ENCODE data around the gene MSH5. TPM values are rescaled to one million over a fixed set of nuclear protein-coding genes. Genes with fewer than 3 reads are reported as not detected.
A peak's percentile ranks its signal among the peaks of the same experiment; 100 is the strongest.

Gene MSH5
- total and polyA plus RNA-seq, 2 of the 13 experiments (the other 11 are each of a cell fraction or from before 2014, with no cell fraction given): 10.2 to 38.7 TPM

DNA sequence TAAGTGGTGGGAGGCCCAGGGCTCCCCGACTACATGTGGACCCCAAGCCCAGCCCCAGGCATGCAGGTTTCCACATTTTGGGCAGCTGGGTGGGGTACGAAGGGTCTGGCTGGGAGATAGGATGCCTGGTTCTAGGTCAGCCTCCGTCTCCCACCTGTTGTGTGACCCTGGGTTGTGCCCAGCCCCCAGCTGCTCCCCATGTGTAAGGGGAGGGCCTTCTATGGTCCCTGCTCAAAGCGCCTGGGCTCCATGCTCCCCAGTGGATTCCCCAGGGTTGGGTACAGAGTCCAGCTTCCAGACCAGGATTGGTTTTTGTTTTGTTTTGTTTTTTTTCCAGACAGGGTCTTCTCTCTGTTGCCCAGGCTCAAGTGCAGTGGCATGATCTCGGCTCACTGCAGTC lies 38.4 kb downstream of the MSH5 start (continued):
- TF ChIP-seq, protein P1, sequence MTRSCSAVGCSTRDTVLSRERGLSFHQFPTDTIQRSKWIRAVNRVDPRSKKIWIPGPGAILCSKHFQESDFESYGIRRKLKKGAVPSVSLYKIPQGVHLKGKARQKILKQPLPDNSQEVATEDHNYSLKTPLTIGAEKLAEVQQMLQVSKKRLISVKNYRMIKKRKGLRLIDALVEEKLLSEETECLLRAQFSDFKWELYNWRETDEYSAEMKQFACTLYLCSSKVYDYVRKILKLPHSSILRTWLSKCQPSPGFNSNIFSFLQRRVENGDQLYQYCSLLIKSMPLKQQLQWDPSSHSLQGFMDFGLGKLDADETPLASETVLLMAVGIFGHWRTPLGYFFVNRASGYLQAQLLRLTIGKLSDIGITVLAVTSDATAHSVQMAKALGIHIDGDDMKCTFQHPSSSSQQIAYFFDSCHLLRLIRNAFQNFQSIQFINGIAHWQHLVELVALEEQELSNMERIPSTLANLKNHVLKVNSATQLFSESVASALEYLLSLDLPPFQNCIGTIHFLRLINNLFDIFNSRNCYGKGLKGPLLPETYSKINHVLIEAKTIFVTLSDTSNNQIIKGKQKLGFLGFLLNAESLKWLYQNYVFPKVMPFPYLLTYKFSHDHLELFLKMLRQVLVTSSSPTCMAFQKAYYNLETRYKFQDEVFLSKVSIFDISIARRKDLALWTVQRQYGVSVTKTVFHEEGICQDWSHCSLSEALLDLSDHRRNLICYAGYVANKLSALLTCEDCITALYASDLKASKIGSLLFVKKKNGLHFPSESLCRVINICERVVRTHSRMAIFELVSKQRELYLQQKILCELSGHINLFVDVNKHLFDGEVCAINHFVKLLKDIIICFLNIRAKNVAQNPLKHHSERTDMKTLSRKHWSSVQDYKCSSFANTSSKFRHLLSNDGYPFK (CRISPR knock-in tag; IDR thresholded peaks at IDR 0.05; ENCODE audit: borderline replicate concordance): no peak
- TF ChIP-seq HNF4A (CRISPR knock-in tag; IDR thresholded peaks at IDR 0.05): peak; percentile 76
- TF ChIP-seq, protein P2, sequence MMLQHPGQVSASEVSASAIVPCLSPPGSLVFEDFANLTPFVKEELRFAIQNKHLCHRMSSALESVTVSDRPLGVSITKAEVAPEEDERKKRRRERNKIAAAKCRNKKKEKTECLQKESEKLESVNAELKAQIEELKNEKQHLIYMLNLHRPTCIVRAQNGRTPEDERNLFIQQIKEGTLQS (CRISPR knock-in tag; IDR thresholded peaks at IDR 0.05): no peak
- peak; percentile 25; the same call in 1 of the 2 replicates for TF ChIP-seq NFKB2 (CRISPR knock-in tag; IDR thresholded peaks at IDR 0.05; ENCODE audit: borderline replicate concordance)
- TF ChIP-seq DNMT3B (CRISPR knock-in tag; conservative IDR thresholded peaks at IDR 0.05): no peak
- TF ChIP-seq, protein P3, sequence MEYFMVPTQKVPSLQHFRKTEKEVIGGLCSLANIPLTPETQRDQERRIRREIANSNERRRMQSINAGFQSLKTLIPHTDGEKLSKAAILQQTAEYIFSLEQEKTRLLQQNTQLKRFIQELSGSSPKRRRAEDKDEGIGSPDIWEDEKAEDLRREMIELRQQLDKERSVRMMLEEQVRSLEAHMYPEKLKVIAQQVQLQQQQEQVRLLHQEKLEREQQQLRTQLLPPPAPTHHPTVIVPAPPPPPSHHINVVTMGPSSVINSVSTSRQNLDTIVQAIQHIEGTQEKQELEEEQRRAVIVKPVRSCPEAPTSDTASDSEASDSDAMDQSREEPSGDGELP (IDR thresholded peaks at IDR 0.05; ENCODE audit: borderline replicate concordance, low read depth): peak; percentile 72; the same call in 1 of the 2 replicates
- no peak for TF ChIP-seq PHF8 (CRISPR knock-in tag; IDR thresholded peaks at IDR 0.05)
- no peak; the same call in 1 of the 2 replicates for TF ChIP-seq SOX5 (CRISPR knock-in tag; IDR thresholded peaks at IDR 0.05; ENCODE audit: borderline replicate concordance)
- TF ChIP-seq, protein P4, sequence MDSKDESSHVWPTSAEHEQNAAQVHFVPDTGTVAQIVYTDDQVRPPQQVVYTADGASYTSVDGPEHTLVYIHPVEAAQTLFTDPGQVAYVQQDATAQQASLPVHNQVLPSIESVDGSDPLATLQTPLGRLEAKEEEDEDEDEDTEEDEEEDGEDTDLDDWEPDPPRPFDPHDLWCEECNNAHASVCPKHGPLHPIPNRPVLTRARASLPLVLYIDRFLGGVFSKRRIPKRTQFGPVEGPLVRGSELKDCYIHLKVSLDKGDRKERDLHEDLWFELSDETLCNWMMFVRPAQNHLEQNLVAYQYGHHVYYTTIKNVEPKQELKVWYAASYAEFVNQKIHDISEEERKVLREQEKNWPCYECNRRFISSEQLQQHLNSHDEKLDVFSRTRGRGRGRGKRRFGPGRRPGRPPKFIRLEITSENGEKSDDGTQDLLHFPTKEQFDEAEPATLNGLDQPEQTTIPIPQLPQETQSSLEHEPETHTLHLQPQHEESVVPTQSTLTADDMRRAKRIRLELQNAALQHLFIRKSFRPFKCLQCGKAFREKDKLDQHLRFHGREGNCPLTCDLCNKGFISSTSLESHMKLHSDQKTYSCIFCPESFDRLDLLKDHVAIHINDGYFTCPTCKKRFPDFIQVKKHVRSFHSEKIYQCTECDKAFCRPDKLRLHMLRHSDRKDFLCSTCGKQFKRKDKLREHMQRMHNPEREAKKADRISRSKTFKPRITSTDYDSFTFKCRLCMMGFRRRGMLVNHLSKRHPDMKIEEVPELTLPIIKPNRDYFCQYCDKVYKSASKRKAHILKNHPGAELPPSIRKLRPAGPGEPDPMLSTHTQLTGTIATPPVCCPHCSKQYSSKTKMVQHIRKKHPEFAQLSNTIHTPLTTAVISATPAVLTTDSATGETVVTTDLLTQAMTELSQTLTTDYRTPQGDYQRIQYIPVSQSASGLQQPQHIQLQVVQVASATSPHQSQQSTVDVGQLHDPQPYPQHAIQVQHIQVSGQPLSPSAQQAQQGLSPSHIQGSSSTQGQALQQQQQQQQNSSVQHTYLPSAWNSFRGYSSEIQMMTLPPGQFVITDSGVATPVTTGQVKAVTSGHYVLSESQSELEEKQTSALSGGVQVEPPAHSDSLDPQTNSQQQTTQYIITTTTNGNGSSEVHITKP (CRISPR knock-in tag; IDR thresholded peaks at IDR 0.05; ENCODE audit: low read depth): no peak
- no peak for TF ChIP-seq ADNP (CRISPR knock-in tag; IDR thresholded peaks at IDR 0.05)
- no peak for TF ChIP-seq ZNF616 (CRISPR knock-in tag; IDR thresholded peaks at IDR 0.05; ENCODE audit: low read depth)
- TF ChIP-seq MIXL1 (CRISPR knock-in tag; IDR thresholded peaks at IDR 0.05): no peak
- TF ChIP-seq ZNF530 (CRISPR knock-in tag; IDR thresholded peaks at IDR 0.05; ENCODE audit: low read depth): no peak
- TF ChIP-seq HNF4G (IDR thresholded peaks at IDR 0.05; ENCODE audit: borderline replicate concordance, low read depth, low read length): peak; percentile 50
- TF ChIP-seq HNF4G (CRISPR knock-in tag; IDR thresholded peaks at IDR 0.05; ENCODE audit: borderline replicate concordance, low read depth): no peak
- no peak for TF ChIP-seq HCFC1 (IDR thresholded peaks at IDR 0.05; ENCODE audit: low read depth, low read length)
- TF ChIP-seq, protein P5, sequence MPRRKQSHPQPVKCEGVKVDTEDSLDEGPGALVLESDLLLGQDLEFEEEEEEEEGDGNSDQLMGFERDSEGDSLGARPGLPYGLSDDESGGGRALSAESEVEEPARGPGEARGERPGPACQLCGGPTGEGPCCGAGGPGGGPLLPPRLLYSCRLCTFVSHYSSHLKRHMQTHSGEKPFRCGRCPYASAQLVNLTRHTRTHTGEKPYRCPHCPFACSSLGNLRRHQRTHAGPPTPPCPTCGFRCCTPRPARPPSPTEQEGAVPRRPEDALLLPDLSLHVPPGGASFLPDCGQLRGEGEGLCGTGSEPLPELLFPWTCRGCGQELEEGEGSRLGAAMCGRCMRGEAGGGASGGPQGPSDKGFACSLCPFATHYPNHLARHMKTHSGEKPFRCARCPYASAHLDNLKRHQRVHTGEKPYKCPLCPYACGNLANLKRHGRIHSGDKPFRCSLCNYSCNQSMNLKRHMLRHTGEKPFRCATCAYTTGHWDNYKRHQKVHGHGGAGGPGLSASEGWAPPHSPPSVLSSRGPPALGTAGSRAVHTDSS (CRISPR knock-in tag; conservative IDR thresholded peaks at IDR 0.05): no peak
- TF ChIP-seq SIX4 (CRISPR knock-in tag; IDR thresholded peaks at IDR 0.05): no peak
- TF ChIP-seq SNRNP70 (IDR thresholded peaks at IDR 0.05; ENCODE audit: low read depth, low read length): no peak
- TF ChIP-seq NFYB (CRISPR knock-in tag; IDR thresholded peaks at IDR 0.05): no peak
- TF ChIP-seq ZNF564 (CRISPR knock-in tag; IDR thresholded peaks at IDR 0.05): no peak
- TF ChIP-seq ZNF235 (CRISPR knock-in tag; IDR thresholded peaks at IDR 0.05; ENCODE audit: borderline replicate concordance): no peak
- TF ChIP-seq, protein P6, sequence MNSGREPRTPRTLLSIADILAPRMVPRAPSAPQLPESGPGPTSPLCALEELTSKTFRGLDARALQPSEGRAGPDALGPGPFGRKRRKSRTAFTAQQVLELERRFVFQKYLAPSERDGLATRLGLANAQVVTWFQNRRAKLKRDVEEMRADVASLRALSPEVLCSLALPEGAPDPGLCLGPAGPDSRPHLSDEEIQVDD (CRISPR knock-in tag; IDR thresholded peaks at IDR 0.05; ENCODE audit: borderline replicate concordance): no peak

All from HepG2 (cell line).